GM12878 (cell line): ENCODE measurements around the gene NFIX. TPM values are rescaled to one million over a fixed set of nuclear protein-coding genes. Genes with fewer than 3 reads are reported as not detected.

Experiments used
- SRF ChIP-seq, 2 experiments: IDR thresholded peaks; 2 replicates each; pipeline ENCODE4 v1.6.1; 2011; ENCODE audit warnings: low read depth in 2 of 2, low read length in 2 of 2, mild to moderate bottlenecking in 1 of 2, moderate library complexity in 1 of 2
- SUZ12 ChIP-seq: fragments of 200-600 bp; sonication (generic); IDR thresholded peaks from one replicate; pipeline ENCODE4 v1.6.1; 2018; ENCODE audit warnings: antibody characterized with exemption, mild to moderate bottlenecking; ENCODE audit not compliant: unreplicated experiment
- TCF7 ChIP-seq: IDR thresholded peaks from 2 replicates; pipeline ENCODE4 v1.6.1; 2014; ENCODE audit warnings: antibody characterized with exemption, borderline replicate concordance
- ZNF207 ChIP-seq: fragments of 450-650 bp; IDR thresholded peaks from 2 replicates; pipeline ENCODE4 v1.6.1; 2014; ENCODE audit warnings: antibody characterized with exemption, mild to moderate bottlenecking, borderline replicate concordance
- polyA plus RNA-seq, 11 experiments: library from polyadenylated mRNA; depleted of rRNA in 4 of 11; unstranded in 6 of 11; stranded (reverse) in 5 of 11; fragments of >200 nt; fragmentation: Nextera tagmentation in 4 of 11; fragmentation: Illumina TruSeq in 1 of 11; extraction: Ambion mirVana in 4 of 11; extraction: Trizol in 1 of 11; gene quantifications; 1 replicate in 1 of 11; 2 replicates in 10 of 11; pipeline versions ENCODE4 v1.2.1 to v1.2.3, GENCODE V29; 2011 to 2016; ENCODE audit warnings: inconsistent platforms in 2 of 11, missing spikeins in 2 of 11, low read depth in 1 of 11
- total RNA-seq, 4 experiments: library from RNA; depleted of rRNA in 3 of 4; stranded (reverse); fragments of >200 nt in 3 of 4; fragmentation: Illumina TruSeq in 1 of 4; extraction: Trizol in 1 of 4; gene quantifications; 2 replicates each; pipeline versions ENCODE4 v1.2.1 to v1.2.3, GENCODE V29; 2013 to 2021
- TF ChIP-seq, protein P1 (sequence below): IDR thresholded peaks from 2 replicates; pipeline ENCODE4 v1.6.1; 2012; ENCODE audit warnings: mild to moderate bottlenecking, low read depth, low read length
- TF ChIP-seq, protein P2 (sequence below): fragments of 450-650 bp; conservative IDR thresholded peaks from 2 replicates; pipeline ENCODE4 v1.6.1; 2017; ENCODE audit warnings: mild to moderate bottlenecking, moderate library complexity
- TF ChIP-seq, protein P3 (sequence below): fragments of 450-650 bp; IDR thresholded peaks from 2 replicates; pipeline ENCODE4 v1.6.1; 2017; ENCODE audit warnings: low read depth, mild to moderate bottlenecking, moderate library complexity
- TF ChIP-seq, protein P4 (sequence below): fragments of 450-650 bp; IDR thresholded peaks from 2 replicates; pipeline ENCODE4 v1.6.1; 2016; ENCODE audit warnings: mild to moderate bottlenecking

Gene NFIX
- total and polyA plus RNA-seq, 10 of the 15 experiments (the other 5 are each of a cell fraction or from before 2014, with no cell fraction given): 0.02 to 2.2 (median 0.28) TPM

DNA sequence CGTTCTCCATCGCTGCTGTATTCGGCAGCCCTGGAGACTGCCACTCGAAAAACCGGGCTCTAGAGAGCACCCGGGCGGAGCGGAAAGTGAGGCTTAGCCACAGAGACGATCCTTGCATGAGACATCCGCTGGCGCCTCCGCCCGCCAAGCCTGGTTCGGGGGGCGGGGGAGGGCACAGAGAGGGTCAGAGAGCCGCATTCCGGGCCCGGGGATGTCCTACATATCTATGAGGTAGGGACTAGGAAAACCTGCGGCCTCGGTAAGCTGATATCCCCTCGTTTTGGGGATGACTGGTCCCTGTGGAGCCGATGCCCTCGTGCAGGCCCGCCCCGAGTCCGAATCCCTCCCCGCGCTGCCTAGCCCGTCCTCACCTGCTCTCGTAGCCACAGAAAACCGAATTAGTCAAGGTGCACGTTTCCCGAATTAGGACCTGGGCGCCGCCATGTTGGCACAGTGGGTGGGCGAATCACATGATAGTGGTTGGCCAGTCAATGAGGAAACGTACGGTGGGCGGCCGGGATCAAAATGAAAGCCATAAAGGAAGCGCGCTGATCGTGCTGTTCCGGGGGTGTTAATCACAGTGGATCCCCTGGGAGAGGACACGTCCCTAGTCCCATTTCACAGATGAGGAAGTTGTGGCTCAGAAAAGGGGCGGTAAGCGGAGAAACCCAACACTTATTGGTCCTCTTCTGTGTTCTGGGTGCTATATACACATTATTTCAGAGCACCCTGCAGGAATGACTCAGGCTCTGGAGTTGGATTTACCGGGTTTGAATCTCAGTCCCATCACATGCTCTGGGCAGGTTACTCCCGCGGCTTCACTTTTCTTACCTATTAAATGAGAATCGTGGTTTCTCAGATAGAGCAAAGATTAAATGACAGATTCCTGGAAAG, 121.3 kb downstream of the NFIX start, which contains the start of gene TRMT1 (continued):
- TF ChIP-seq, protein P1, sequence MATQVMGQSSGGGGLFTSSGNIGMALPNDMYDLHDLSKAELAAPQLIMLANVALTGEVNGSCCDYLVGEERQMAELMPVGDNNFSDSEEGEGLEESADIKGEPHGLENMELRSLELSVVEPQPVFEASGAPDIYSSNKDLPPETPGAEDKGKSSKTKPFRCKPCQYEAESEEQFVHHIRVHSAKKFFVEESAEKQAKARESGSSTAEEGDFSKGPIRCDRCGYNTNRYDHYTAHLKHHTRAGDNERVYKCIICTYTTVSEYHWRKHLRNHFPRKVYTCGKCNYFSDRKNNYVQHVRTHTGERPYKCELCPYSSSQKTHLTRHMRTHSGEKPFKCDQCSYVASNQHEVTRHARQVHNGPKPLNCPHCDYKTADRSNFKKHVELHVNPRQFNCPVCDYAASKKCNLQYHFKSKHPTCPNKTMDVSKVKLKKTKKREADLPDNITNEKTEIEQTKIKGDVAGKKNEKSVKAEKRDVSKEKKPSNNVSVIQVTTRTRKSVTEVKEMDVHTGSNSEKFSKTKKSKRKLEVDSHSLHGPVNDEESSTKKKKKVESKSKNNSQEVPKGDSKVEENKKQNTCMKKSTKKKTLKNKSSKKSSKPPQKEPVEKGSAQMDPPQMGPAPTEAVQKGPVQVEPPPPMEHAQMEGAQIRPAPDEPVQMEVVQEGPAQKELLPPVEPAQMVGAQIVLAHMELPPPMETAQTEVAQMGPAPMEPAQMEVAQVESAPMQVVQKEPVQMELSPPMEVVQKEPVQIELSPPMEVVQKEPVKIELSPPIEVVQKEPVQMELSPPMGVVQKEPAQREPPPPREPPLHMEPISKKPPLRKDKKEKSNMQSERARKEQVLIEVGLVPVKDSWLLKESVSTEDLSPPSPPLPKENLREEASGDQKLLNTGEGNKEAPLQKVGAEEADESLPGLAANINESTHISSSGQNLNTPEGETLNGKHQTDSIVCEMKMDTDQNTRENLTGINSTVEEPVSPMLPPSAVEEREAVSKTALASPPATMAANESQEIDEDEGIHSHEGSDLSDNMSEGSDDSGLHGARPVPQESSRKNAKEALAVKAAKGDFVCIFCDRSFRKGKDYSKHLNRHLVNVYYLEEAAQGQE: 0 out of 2 replicates have a peak, but pooled peaks have one; percentile 21
- TF ChIP-seq TCF7: no peak
- TF ChIP-seq, protein P2, sequence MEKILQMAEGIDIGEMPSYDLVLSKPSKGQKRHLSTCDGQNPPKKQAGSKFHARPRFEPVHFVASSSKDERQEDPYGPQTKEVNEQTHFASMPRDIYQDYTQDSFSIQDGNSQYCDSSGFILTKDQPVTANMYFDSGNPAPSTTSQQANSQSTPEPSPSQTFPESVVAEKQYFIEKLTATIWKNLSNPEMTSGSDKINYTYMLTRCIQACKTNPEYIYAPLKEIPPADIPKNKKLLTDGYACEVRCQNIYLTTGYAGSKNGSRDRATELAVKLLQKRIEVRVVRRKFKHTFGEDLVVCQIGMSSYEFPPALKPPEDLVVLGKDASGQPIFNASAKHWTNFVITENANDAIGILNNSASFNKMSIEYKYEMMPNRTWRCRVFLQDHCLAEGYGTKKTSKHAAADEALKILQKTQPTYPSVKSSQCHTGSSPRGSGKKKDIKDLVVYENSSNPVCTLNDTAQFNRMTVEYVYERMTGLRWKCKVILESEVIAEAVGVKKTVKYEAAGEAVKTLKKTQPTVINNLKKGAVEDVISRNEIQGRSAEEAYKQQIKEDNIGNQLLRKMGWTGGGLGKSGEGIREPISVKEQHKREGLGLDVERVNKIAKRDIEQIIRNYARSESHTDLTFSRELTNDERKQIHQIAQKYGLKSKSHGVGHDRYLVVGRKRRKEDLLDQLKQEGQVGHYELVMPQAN: peak; percentile 100
- no peak for TF ChIP-seq SUZ12
- TF ChIP-seq, protein P3, sequence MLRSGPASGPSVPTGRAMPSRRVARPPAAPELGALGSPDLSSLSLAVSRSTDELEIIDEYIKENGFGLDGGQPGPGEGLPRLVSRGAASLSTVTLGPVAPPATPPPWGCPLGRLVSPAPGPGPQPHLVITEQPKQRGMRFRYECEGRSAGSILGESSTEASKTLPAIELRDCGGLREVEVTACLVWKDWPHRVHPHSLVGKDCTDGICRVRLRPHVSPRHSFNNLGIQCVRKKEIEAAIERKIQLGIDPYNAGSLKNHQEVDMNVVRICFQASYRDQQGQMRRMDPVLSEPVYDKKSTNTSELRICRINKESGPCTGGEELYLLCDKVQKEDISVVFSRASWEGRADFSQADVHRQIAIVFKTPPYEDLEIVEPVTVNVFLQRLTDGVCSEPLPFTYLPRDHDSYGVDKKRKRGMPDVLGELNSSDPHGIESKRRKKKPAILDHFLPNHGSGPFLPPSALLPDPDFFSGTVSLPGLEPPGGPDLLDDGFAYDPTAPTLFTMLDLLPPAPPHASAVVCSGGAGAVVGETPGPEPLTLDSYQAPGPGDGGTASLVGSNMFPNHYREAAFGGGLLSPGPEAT: peak; percentile 100
- TF ChIP-seq ZNF207: peak; percentile 59; the same call in 1 of the 2 replicates
- TF ChIP-seq SRF (IDR thresholded peaks at IDR 0.05; ENCODE audit: low read depth in 2 of 2, low read length in 2 of 2): peak in 1 of 2 experiments; percentile 42; a peak in 1 of 4 replicates
- TF ChIP-seq, protein P4, sequence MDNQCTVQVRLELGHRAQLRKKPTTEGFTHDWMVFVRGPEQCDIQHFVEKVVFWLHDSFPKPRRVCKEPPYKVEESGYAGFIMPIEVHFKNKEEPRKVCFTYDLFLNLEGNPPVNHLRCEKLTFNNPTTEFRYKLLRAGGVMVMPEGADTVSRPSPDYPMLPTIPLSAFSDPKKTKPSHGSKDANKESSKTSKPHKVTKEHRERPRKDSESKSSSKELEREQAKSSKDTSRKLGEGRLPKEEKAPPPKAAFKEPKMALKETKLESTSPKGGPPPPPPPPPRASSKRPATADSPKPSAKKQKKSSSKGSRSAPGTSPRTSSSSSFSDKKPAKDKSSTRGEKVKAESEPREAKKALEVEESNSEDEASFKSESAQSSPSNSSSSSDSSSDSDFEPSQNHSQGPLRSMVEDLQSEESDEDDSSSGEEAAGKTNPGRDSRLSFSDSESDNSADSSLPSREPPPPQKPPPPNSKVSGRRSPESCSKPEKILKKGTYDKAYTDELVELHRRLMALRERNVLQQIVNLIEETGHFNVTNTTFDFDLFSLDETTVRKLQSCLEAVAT: peak; percentile 88
